GM10266 (cell line): ENCODE measurements around the gene MLPH.

ENCODE experiments used
- DNase-seq: peaks from one replicate; pipeline ENCODE4 v3.0.0; 2012; ENCODE audit errors: extremely low spot score
- TF ChIP-seq, protein P1 (sequence below): IDR thresholded peaks from 2 replicates; pipeline ENCODE4 v1.5.1; 2012; ENCODE audit warnings: mild to moderate bottlenecking, low read depth; ENCODE audit not compliant: control insufficient read depth, insufficient read depth; ENCODE audit errors: missing control alignments

The MLPH gene

DNA sequence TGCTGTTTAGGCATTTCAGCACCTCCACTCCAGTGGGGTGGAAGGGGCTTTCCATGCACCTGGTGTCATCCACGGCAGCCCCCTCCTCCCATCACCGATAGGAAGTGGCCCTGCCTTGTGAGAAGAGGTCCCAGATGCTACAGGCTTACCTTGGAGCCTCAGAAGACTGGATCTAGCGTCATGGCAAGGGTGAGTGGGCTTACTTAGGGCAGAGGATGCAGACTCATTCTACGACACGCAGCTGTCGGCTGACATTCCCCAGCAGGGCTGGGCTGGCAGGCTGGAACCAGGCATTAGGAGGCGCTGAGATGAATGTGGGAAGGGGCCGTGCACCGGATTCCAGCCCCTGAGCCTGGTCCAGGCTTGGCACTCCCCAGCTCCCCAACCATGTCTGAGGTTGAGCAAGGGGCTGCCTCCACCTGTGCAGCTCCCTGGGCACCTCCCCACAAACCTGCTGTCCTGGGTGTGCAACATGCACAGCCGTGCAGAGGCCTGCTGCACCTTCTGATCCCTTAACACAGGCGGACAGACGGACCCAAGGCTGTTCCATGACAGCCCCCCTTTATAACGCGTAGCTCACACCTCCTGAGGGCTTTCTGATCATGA lies 77.6 kb downstream of the MLPH start:
- TF ChIP-seq, protein P1, sequence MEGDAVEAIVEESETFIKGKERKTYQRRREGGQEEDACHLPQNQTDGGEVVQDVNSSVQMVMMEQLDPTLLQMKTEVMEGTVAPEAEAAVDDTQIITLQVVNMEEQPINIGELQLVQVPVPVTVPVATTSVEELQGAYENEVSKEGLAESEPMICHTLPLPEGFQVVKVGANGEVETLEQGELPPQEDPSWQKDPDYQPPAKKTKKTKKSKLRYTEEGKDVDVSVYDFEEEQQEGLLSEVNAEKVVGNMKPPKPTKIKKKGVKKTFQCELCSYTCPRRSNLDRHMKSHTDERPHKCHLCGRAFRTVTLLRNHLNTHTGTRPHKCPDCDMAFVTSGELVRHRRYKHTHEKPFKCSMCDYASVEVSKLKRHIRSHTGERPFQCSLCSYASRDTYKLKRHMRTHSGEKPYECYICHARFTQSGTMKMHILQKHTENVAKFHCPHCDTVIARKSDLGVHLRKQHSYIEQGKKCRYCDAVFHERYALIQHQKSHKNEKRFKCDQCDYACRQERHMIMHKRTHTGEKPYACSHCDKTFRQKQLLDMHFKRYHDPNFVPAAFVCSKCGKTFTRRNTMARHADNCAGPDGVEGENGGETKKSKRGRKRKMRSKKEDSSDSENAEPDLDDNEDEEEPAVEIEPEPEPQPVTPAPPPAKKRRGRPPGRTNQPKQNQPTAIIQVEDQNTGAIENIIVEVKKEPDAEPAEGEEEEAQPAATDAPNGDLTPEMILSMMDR, result no peak
- no peak for DNase-seq

DNA sequence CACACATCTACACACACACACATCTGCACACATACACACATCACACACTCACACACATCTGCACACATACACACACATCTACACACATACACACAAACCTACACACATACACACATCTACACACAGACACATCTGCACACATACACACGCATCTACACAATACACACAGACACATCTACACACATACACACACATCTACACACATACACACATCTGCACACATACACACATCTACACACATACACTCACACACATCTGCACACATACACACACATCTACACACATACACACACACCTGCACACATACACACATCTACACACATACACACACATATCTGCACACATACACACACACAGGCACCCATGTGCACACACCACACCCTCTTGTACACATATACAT lies 78.9 kb downstream of the MLPH start:
- TF ChIP-seq, protein P1, result no peak
- no peak for DNase-seq

DNA sequence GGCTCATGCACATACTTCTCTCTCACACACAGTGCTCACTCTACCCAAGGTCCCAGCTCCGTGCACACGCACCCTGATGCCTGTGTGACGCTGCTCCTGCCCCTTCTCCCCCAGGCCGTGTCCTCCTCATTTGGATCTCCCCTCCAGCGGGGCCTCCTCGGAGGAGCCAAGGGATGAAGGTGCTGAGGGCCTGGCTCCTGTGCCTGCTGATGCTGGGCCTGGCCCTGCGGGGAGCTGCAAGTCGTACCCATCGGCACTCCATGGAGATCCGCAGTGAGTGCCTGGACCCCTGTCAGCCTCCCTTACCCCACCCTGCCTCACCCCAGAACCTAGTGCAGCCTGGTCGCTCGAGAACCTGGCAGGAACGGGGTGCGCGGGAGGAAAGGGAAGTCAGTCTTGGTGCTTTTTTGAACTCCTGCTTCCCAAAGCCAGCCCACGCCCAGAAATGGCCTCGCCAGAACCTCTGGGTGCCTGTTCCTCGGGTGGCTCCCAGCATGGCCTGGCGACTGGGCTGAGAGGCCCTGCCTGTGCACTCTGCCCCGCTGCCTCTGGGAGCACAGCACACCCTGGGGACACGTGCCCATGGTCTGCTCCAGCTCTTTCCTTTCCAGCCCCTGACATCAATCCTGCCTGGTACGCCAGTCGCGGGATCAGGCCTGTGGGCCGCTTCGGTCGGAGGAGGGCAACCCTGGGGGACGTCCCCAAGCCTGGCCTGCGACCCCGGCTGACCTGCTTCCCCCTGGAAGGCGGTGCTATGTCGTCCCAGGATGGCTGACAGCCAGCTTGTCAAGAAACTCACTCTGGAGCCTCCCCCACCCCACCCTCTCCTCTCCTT lies 79.6 kb downstream of the MLPH start, which contains the start of gene PRLH:
Gene PRLH, plus strand, starts transcription at position 174 of the 835 bp plus-strand sequence. Its CDS starts 0 bp downstream, at position 174.
- DNase-seq, result no peak
- TF ChIP-seq, protein P1, result no peak

DNA sequence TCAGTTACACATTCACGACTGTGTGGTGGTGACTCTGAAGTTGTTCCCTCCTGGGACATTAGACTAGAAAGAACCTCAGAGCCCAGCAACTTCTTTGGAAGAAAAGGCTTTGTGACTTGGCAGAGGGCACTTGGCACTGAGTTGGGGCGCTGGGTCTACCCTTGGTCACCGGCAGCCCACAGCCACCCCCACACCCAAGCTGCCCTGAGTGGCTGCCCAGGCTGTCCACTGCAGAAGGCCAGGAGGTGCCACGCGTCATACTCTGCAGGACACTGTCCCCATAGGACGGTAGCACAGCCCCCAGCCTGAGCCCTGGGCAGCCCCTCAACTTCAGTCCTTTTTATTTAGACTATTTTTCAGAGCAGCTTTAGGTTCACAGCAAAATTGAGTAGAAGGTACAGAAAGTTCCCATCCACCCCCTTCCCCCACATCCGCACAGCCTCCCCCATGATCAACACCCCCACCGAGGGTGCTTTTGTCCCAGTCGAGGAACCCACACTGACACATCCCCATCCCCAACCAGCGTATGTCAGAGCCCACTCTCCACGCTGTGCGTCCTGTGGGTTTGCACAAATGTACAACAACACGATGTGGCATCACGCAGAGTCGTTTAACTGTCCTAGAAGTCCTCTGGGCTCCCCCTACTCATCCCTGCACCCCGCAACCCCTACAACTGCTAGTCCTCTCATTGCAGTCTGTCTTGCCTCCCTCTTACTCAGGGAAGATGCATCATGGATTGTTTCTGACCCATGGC lies 80.4 kb downstream of the MLPH start:
- no peak for DNase-seq
- TF ChIP-seq, protein P1, result no peak

DNA sequence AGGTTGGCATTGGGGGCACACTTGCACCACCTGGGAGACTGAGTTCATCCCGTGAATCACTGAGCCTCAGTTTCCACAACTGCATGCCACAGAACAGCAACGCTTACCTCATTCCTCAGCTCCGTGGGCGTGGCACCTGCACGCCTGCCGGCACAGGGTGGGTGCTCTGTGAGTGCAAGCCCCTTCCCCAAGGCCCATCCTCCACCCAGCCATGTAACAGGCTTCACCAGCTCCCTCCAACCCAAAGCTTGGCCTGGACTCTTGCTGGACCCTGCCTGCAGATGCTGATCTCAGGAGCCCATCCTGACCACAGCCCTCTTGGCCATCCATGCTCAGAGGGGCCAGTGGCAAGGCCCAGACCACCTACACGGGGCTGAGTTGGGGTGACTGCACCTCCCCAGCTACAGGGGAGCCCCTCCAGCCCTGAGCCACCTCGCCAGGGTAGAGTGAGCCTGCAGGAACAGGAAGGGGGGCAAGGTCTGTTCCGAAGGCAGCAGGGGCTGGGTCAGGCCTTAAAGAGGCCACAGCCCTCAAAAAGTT lies 81.1 kb downstream of the MLPH start:
- TF ChIP-seq, protein P1, result no peak
- no peak for DNase-seq

DNA sequence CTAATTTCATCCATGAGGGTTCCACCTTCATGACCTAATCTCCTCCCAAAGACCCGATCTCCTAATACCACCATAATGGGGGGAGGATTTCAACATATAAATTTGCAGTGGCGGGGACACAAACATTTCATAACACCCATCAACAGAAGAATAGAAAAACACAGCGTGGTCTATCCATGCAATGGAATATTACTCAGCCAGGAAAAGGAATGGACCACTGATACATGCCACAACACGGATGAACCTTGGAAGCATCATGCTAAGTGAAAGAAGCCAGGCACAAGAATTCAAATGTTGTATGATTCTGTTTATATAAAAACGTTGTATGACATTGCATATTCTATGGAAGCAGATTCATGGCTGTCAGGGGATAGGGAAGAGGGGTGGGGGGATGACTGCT lies 82.0 kb downstream of the MLPH start:
- TF ChIP-seq, protein P1, result no peak
- no peak for DNase-seq
